GM23338 (cell line): ENCODE results near the gene SPAG16. TPM values are rescaled to one million over a fixed set of nuclear protein-coding genes. Genes with fewer than 3 reads are reported as not detected.

ENCODE experiments used
- ATAC-seq: fragments of 200-7000 bp; cut with Tn5 transposase; 3 replicates; pipeline ENCODE4 v1.9.1; 2020
- DNase-seq: peaks from one replicate; pipeline ENCODE4 v3.0.0-alpha.2; 2015; ENCODE audit warnings: low spot score
- H2AFZ ChIP-seq: fragments of 200-600 bp; sonication (generic); 2 replicates; pipeline ENCODE4 v1.8.0; 2016; ENCODE audit warnings: antibody characterized with exemption, mild to moderate bottlenecking, moderate library complexity
- H3F3A ChIP-seq: fragments of 200-600 bp; sonication (generic); replicated peaks from 2 replicates; pipeline ENCODE4 v1.8.0; 2017; ENCODE audit warnings: antibody characterized with exemption, mixed run types, low read depth
- H3K27ac ChIP-seq: fragments of 200-600 bp; sonication (generic); 2 replicates; pipeline ENCODE4 v1.6.1; 2016; ENCODE audit warnings: low read depth
- H3K27me3 ChIP-seq: fragments of 200-600 bp; sonication (generic); 2 replicates; pipeline ENCODE4 v1.8.0; 2016; ENCODE audit warnings: mild to moderate bottlenecking, mixed run types, moderate library complexity; ENCODE audit not compliant: insufficient read depth
- H3K36me3 ChIP-seq: fragments of 200-600 bp; sonication (generic); 2 replicates; pipeline ENCODE4 v1.8.0; 2016; ENCODE audit warnings: mild to moderate bottlenecking; ENCODE audit not compliant: insufficient read depth
- H3K4me1 ChIP-seq: fragments of 200-600 bp; sonication (generic); 2 replicates; pipeline ENCODE4 v1.8.0; 2016; ENCODE audit warnings: mild to moderate bottlenecking, moderate library complexity; ENCODE audit not compliant: insufficient read depth
- H3K4me2 ChIP-seq: fragments of 200-600 bp; sonication (generic); 2 replicates; pipeline ENCODE4 v1.7.1; 2017; ENCODE audit warnings: mixed run types
- H3K4me3 ChIP-seq: fragments of 200-600 bp; sonication (generic); 2 replicates; pipeline ENCODE4 v1.6.1; 2016; ENCODE audit warnings: mixed run types
- H3K79me2 ChIP-seq: fragments of 200-600 bp; sonication (generic); replicated peaks from 2 replicates; pipeline ENCODE4 v1.8.0; 2017; ENCODE audit warnings: mild to moderate bottlenecking; ENCODE audit not compliant: insufficient read depth
- H3K9me2 ChIP-seq: fragments of 200-600 bp; sonication (generic); 2 replicates; pipeline ENCODE4 v1.8.0; 2017; ENCODE audit not compliant: insufficient read depth
- H4K20me1 ChIP-seq: fragments of 200-600 bp; sonication (generic); replicated peaks from 2 replicates; pipeline ENCODE4 v1.8.0; 2017; ENCODE audit warnings: mild to moderate bottlenecking; ENCODE audit not compliant: insufficient read depth
- H3K27ac Mint-ChIP-seq: 2 replicates; pipeline ENCODE4 v1.8.0; 2020; ENCODE audit warnings: inconsistent platforms, mild to moderate bottlenecking, moderate library complexity, mixed read lengths
- H3K27me3 Mint-ChIP-seq: 3 replicates; pipeline ENCODE4 v1.8.0; 2022; ENCODE audit warnings: low read depth, mild to moderate bottlenecking, moderate library complexity, mixed read lengths, inconsistent platforms; ENCODE audit not compliant: insufficient read depth, poor library complexity
- H3K36me3 Mint-ChIP-seq: 3 replicates; pipeline ENCODE4 v1.8.0; 2021; ENCODE audit warnings: low read depth, mild to moderate bottlenecking, inconsistent platforms, moderate library complexity, mixed read lengths
- H3K4me1 Mint-ChIP-seq: 3 replicates; pipeline ENCODE4 v1.8.0; 2020; ENCODE audit warnings: mild to moderate bottlenecking, inconsistent platforms, mixed read lengths
- H3K4me3 Mint-ChIP-seq: 3 replicates; pipeline ENCODE4 v1.8.0; 2021; ENCODE audit warnings: moderate library complexity, mild to moderate bottlenecking, inconsistent platforms, mixed read lengths
- H3K9me3 Mint-ChIP-seq: 3 replicates; pipeline ENCODE4 v1.8.0; 2020; ENCODE audit warnings: moderate library complexity, mild to moderate bottlenecking, inconsistent platforms, mixed read lengths
- CREB1 ChIP-seq: fragments of 250-450 bp; sonication (Bioruptor Pico); IDR thresholded peaks from 2 replicates; pipeline ENCODE4 v1.5.0; 2020; ENCODE audit warnings: low read depth, mild to moderate bottlenecking, moderate library complexity
- ETS1 ChIP-seq: IDR thresholded peaks from 2 replicates; pipeline ENCODE4 v1.6.1; 2016; ENCODE audit warnings: antibody characterized with exemption
- EZH2 ChIP-seq: fragments of 200-600 bp; sonication (generic); IDR thresholded peaks from one replicate; pipeline ENCODE4 v1.8.0; 2017; ENCODE audit warnings: antibody characterized with exemption, mild to moderate bottlenecking, low read depth; ENCODE audit not compliant: unreplicated experiment
- EZH2phosphoT487 ChIP-seq: fragments of 200-600 bp; sonication (generic); IDR thresholded peaks from one replicate; pipeline ENCODE4 v1.8.1; 2018; ENCODE audit warnings: antibody characterized with exemption; ENCODE audit not compliant: unreplicated experiment
- JUNB ChIP-seq: IDR thresholded peaks from one replicate; pipeline ENCODE4 v1.6.1; 2016; ENCODE audit warnings: antibody characterized with exemption; ENCODE audit not compliant: unreplicated experiment
- NANOG ChIP-seq: IDR thresholded peaks from 2 replicates; pipeline ENCODE4 v1.6.1; 2016; ENCODE audit warnings: antibody characterized with exemption, borderline replicate concordance
- POLR2AphosphoS5 ChIP-seq: IDR thresholded peaks from 2 replicates; pipeline ENCODE4 v1.6.1; 2016; ENCODE audit warnings: antibody characterized with exemption, low read depth
- REST ChIP-seq: IDR thresholded peaks from one replicate; pipeline ENCODE4 v1.6.1; 2018; ENCODE audit warnings: antibody characterized with exemption; ENCODE audit not compliant: unreplicated experiment
- STAT1 ChIP-seq: IDR thresholded peaks from one replicate; pipeline ENCODE4 v1.6.1; 2016; ENCODE audit warnings: antibody characterized with exemption; ENCODE audit not compliant: unreplicated experiment
- ZNF114 ChIP-seq: fragments of 250-450 bp; sonication (Bioruptor Pico); IDR thresholded peaks from 2 replicates; pipeline ENCODE4 v1.5.0; 2020; ENCODE audit warnings: mild to moderate bottlenecking, moderate library complexity
- ZNF331 ChIP-seq: fragments of 250-450 bp; sonication (Bioruptor Pico); IDR thresholded peaks from 2 replicates; pipeline ENCODE4 v1.5.0; 2020; ENCODE audit warnings: low read depth, mild to moderate bottlenecking, moderate library complexity
- ZNF462 ChIP-seq: fragments of 250-450 bp; sonication (Bioruptor Pico); IDR thresholded peaks from 2 replicates; pipeline ENCODE4 v1.5.0; 2020; ENCODE audit warnings: mild to moderate bottlenecking, moderate library complexity
- polyA plus RNA-seq: library from polyadenylated mRNA; unstranded; fragments of >200 nt; fragmentation: Nextera tagmentation; extraction: Ambion mirVana; gene quantifications from 2 replicates; pipeline ENCODE4 v1.2.1, GENCODE V29; 2016
- total RNA-seq: library from RNA; depleted of rRNA; stranded (reverse); fragments of >200 nt; shearing (Covaris generic); gene quantifications from 2 replicates; pipeline ENCODE4 v1.2.3, GENCODE V29; 2014
- TF ChIP-seq, protein P1 (sequence below), 2 experiments: fragments of 200-600 bp in 1 of 2; sonication (generic) in 1 of 2; conservative IDR thresholded peaks; 2 replicates each; pipeline versions ENCODE4 v1.5.1 to v1.6.1; 2016 to 2017; ENCODE audit warnings: antibody characterized with exemption in 2 of 2, low read depth in 2 of 2, mild to moderate bottlenecking in 2 of 2, moderate library complexity in 1 of 2

Gene SPAG16
- total and polyA plus RNA-seq, 2 experiments from 2014 or later: 19.7 to 47.8 TPM

GRCh38 chr2:213500881-213501280 is 216.6 kb downstream of the SPAG16 start:
- DNase-seq: no peak

More at GRCh38 chr2:213500881-213501280, 216.6 kb downstream of the SPAG16 start:
- Histone ChIP-seq H4K20me1 (no peaks in the 10 kb centered on the region), H2AFZ (no peak overlapping the region), H3K27me3 (no peaks in the 10 kb centered on the region), H3K4me1 (no peaks in the 10 kb centered on the region), H3K27ac (no peak overlapping the region), H3K4me2 (no peak overlapping the region), H3K36me3 (no peaks in the 10 kb centered on the region), H3K4me3 (no peak overlapping the region), H3K9me2 (peaks cover 4% of the 10 kb centered on the region; the same call in 1 of the 2 replicates), H3F3A (no peaks in the 10 kb centered on the region), H3K79me2 (no peaks in the 10 kb centered on the region)
- Mint-ChIP-seq H3K4me3 (no peak overlapping the region), H3K27ac (no peak overlapping the region), H3K9me3 (no peaks in the 10 kb centered on the region), H3K36me3 (no peaks in the 10 kb centered on the region), H3K4me1 (no peaks in the 10 kb centered on the region), H3K27me3 (no peaks in the 10 kb centered on the region)
- ATAC-seq: no peak
- no peak for TF ChIP-seq ZNF331 (CRISPR knock-in tag)
- no peak for TF ChIP-seq NANOG
- TF ChIP-seq EZH2phosphoT487: no peak
- TF ChIP-seq ETS1: no peak
- TF ChIP-seq POLR2AphosphoS5: no peak
- no peak for TF ChIP-seq STAT1
- no peak for TF ChIP-seq CREB1
- no peak for TF ChIP-seq JUNB
- no peak for TF ChIP-seq ZNF114
- no peak for TF ChIP-seq REST
- TF ChIP-seq, protein P1, sequence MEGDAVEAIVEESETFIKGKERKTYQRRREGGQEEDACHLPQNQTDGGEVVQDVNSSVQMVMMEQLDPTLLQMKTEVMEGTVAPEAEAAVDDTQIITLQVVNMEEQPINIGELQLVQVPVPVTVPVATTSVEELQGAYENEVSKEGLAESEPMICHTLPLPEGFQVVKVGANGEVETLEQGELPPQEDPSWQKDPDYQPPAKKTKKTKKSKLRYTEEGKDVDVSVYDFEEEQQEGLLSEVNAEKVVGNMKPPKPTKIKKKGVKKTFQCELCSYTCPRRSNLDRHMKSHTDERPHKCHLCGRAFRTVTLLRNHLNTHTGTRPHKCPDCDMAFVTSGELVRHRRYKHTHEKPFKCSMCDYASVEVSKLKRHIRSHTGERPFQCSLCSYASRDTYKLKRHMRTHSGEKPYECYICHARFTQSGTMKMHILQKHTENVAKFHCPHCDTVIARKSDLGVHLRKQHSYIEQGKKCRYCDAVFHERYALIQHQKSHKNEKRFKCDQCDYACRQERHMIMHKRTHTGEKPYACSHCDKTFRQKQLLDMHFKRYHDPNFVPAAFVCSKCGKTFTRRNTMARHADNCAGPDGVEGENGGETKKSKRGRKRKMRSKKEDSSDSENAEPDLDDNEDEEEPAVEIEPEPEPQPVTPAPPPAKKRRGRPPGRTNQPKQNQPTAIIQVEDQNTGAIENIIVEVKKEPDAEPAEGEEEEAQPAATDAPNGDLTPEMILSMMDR (conservative IDR thresholded peaks at IDR 0.05; ENCODE audit: low read depth in 2 of 2): no peak
- no peak for TF ChIP-seq EZH2
- TF ChIP-seq ZNF462 (CRISPR knock-in tag): no peak
